H7 (cell line): ENCODE measurements around the gene CORO2B. TPM values are rescaled to one million over a fixed set of nuclear protein-coding genes. Genes with fewer than 3 reads are reported as not detected.

Experiments used
- DNase-seq: peaks from one replicate; pipeline ENCODE4 v3.0.0; 2012
- H3K27me3 ChIP-seq: 2 replicates; pipeline ENCODE4 v1.6.0; 2011; ENCODE audit warnings: mild to moderate bottlenecking, low read length; ENCODE audit not compliant: control insufficient read depth, insufficient read depth
- H3K36me3 ChIP-seq: replicated peaks from 2 replicates; pipeline ENCODE4 v1.5.1; 2011; ENCODE audit warnings: low read length; ENCODE audit not compliant: control insufficient read depth, insufficient read depth
- H3K4me3 ChIP-seq: 2 replicates; pipeline ENCODE4 v1.5.1; 2011; ENCODE audit warnings: low read depth, mild to moderate bottlenecking, control low read depth, low read length, moderate library complexity; ENCODE audit not compliant: insufficient read depth
- total RNA-seq: library from RNA; depleted of rRNA; stranded (reverse); fragments of >200 nt; shearing (Covaris generic); gene quantifications from 2 replicates; pipeline ENCODE4 v1.2.3, GENCODE V29; 2014; rRNA removed

The CORO2B gene, protein sequence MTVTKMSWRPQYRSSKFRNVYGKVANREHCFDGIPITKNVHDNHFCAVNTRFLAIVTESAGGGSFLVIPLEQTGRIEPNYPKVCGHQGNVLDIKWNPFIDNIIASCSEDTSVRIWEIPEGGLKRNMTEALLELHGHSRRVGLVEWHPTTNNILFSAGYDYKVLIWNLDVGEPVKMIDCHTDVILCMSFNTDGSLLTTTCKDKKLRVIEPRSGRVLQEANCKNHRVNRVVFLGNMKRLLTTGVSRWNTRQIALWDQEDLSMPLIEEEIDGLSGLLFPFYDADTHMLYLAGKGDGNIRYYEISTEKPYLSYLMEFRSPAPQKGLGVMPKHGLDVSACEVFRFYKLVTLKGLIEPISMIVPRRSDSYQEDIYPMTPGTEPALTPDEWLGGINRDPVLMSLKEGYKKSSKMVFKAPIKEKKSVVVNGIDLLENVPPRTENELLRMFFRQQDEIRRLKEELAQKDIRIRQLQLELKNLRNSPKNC
- total RNA-seq: 3.8 and 5.4 TPM in 2 replicates

DNA sequence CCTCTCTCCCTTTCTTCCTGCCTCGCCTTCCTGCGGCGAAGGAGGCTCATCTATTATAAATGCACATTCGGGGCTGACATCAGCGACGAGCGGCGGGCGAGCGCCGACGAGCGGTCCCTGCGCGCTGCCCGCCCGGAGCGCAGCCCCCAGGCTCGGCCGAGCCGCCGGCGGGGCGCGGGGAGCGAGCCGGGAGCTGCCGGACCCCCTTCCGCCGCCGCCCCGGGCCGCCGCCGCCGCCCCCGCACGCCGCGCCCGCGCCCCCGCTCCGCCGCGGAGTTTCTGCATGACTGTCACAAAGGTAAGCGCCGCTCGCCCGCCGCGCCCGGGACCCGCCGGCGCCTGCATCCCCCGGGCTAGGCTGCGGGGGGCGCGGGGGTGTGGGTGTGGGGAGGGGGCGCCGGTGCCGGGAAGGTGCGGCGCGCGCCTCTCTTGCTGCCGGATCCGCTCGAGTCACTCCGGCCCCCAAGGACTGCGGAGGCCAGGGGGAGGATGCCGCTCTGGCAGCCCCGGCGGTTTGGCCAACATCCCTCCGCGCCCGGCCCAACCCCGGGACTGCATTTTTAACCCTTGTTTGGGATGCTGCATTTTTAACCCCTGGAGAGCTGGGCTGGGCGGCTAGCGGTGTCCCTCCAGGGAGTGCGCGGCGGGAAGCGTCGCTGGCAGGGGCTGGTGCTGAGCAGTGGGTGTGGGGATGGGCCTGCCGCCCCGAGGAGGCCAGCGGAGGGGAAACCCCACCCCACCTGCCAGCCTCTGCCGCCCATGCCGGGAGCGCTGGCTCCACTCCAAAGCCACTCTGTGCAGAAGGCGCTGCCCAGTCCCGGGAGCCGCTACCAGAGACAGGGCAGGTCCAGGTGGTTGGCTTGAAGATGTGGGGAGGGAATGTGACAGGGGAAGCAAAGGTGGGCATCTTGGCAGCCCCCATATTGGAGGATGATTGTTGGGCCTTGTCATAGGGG lies at the start of gene CORO2B:
Gene CORO2B (plus strand): TSS at position 14 of the 956 bp plus-strand sequence. CDS start 270 bp downstream, at position 284.
- H3K36me3 ChIP-seq: no peaks in the 10 kb centered on the region
- DNase-seq: peak; percentile 92
- H3K4me3 ChIP-seq: peak within 1 kb of the TSS; percentile 59
- H3K27me3 ChIP-seq: peaks cover 26% of the 10 kb centered on the region

DNA sequence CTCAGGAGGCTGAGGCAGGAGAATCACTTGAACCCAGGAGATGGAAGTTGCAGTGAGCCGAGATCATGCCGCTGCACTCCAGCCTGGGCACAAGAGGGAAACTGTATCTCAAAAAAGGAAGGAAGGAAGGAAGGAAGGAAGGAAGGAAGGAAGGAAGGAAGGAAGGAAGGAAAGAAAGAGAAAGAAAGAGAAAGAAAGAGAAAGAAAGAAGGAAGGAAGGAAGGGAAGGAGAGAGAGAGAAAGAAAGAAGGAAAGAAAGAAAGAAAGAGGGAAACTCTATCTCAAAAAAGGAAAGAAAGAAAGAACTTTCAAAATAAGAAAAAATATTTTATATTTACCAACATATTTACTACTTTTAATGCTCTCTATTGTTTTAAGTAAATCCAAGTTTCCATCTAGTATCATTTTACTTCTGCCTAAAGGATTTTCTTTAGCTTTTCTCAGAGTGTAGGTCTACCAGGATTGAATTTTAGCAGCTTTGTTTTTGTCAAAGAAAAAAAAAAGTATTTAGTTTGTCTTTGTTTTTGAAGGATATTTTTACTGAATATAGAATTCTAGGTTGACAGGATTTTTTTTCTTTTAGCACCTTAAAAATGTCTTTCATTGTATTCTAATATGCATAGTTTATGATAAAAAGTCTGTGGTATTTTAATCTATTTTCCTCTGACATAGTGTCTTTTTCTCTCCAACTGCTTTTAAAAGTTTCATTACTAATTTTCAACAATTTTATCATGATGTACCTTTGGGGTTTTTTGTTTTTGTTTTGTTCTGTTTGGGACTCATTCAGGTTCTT lies 47.2 kb upstream of the CORO2B start:
- Histone ChIP-seq H3K27me3 (no peaks in the 10 kb centered on the region), H3K36me3 (no peaks in the 10 kb centered on the region), H3K4me3 (no peak overlapping the region)
- no peak for DNase-seq

DNA sequence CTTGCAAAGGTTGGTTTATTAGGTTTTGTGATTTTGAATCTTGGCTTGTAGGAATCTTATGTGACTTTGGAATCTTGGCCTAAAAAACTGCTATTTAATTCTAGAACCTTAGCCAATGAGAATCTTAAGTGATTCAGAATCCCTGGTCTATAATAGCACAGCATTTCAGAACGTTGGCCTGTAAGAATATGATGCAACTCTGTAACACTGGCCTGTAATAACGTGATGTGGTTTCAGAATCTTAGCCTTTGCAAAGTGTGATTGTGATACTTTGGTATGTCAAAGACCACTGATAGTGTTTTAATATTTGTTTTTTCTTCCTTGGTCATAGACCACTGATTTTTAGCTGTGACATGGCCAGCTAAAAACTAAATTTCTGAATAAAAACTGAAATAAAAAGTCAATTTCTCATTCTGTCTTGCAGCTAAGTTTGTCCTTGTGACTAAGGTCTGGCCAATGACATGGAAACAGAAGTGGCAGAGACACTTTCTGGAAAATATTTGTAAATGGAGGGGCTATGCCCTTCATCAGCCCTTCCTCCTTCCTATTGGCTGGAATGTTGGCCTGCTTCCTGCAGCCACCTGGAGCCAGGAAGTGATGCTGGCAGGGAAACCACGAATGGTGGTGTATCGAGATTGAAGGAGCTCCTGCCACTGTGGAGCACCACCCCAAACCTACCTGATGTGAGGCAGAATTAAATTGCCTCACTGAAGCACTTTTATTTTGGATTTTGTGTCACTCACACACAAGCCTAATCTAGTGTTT lies 42.3 kb upstream of the CORO2B start:
- Histone ChIP-seq H3K4me3 (no peak overlapping the region), H3K36me3 (no peaks in the 10 kb centered on the region), H3K27me3 (no peaks in the 10 kb centered on the region)
- DNase-seq: no peak

DNA sequence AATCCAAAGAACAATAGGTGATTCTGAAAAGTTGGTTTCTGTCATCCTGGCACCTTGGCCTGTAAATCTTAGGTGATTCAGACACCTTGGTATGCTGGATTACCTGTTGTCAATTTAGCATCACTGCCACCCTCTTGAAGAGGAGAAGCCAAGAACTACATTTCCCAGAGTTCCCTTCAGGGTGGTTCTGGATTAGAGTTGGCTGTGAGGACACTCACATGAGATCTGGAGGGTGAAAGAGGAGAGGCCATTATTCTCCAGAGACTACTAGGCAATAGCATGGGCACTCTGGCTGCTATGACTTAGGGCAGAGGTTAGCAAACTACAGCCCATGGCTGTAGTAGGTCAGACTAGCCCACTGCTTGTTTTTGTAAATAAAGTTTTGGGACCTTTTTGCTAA lies 41.7 kb upstream of the CORO2B start:
- DNase-seq: no peak
- Histone ChIP-seq H3K4me3 (no peak overlapping the region), H3K36me3 (no peaks in the 10 kb centered on the region), H3K27me3 (no peaks in the 10 kb centered on the region)

DNA sequence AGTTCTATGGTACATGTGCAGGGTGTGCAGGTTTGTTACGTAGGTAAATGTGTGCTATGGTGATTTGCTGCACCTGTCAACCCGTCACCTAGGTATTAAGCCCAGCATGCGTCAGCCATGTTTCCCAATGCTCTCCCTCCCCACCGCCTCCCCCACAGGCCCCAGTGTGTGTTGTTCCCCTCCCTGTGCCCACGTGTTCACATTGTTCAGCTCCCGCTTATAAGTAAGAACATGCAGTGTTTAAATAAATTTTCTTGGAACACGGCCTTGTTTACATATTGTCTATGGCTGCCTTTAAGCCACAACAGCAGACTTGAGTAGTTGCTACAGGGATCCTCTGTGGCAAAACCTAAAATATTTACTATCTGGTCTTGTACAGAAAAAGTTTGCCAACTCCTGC lies 41.3 kb upstream of the CORO2B start:
- no peak for DNase-seq
- Histone ChIP-seq H3K36me3 (no peaks in the 10 kb centered on the region), H3K27me3 (no peaks in the 10 kb centered on the region), H3K4me3 (no peak overlapping the region)

DNA sequence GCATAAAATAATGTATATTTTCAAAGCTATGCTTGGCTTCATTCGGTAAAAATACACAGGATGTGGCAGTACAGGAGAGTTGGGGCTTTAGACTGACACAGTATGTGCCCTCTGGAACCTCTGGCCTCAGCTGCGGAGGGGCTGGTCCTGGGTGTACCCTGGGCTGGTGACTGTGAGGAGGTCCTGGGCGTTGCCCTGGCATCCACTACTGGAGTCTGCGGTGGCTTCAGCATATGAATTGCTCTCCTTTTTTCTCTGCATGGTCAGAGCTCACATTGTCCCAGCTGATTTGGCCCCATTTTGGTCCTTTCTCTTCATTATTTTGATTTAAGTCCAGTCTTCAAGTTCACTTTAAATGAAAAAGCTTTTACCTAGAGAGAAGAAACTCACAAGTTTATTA lies 40.5 kb upstream of the CORO2B start:
- Histone ChIP-seq H3K36me3 (no peaks in the 10 kb centered on the region), H3K4me3 (no peak overlapping the region), H3K27me3 (no peaks in the 10 kb centered on the region)
- DNase-seq: no peak

DNA sequence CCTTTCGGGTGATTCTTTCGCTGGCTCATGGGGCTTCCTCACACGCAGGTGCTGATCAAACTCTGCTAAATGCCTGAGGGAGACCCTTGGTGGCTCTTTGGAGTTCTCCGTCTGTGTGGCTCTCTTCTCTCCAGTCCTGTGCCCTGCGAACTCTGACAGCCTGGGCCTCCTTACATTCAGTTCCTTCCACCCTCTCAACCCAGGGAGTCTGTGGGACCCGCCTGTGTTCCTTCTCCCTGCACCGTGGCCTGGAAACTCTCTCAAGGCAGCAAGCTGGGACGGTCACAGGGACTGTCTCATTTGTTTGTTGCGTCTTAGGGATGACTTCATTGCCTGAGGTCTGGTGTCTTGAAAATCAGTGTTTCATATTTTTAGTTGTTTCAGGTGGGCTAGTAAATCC lies 37.0 kb upstream of the CORO2B start:
- no peak overlapping the region for H3K4me3 ChIP-seq
- no peak for DNase-seq
- no peaks in the 10 kb centered on the region for H3K36me3 ChIP-seq
- no peaks in the 10 kb centered on the region for H3K27me3 ChIP-seq

DNA sequence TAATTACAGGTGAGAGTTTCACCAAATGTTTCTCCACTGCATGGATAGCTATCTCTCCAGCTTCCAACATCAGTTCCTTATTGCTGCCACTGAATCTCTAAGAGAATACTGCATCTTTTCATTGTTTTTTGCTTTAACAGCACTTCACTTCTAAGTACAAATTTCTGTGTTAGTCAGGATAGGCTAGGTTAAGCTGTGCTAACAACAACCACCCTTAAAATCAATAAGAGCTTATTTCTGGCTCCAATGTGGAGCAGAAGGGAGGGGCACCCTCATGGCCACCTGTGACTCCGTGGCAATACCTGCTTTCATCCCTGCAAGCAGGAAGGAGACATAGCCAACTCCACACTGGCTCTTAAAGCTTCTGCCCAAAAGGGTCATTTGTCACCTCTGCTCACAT lies 36.4 kb upstream of the CORO2B start:
- no peak overlapping the region for H3K4me3 ChIP-seq
- no peaks in the 10 kb centered on the region for H3K27me3 ChIP-seq
- DNase-seq: no peak
- H3K36me3 ChIP-seq: no peaks in the 10 kb centered on the region

DNA sequence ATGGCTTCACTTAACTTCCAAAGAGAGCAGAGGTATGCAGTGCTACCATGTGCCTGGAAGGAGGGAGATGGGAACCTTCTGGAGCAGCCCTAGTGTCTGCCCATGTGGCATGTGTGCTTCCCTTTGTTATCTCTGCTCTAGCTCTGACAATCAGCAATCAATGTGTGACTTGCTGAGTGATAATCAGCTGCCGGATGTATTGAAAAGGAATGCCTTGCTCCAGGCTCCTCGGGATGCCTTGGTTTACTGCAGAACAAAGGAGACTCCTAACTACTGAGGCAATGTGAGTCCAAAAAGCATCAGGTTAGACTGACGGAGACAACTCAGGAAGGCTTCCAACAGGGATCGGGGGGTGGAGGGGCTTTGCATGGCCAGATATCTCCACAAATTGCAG lies 36.0 kb upstream of the CORO2B start:
- DNase-seq: no peak
- H3K27me3 ChIP-seq: no peaks in the 10 kb centered on the region
- no peaks in the 10 kb centered on the region for H3K36me3 ChIP-seq
- H3K4me3 ChIP-seq: no peak overlapping the region

DNA sequence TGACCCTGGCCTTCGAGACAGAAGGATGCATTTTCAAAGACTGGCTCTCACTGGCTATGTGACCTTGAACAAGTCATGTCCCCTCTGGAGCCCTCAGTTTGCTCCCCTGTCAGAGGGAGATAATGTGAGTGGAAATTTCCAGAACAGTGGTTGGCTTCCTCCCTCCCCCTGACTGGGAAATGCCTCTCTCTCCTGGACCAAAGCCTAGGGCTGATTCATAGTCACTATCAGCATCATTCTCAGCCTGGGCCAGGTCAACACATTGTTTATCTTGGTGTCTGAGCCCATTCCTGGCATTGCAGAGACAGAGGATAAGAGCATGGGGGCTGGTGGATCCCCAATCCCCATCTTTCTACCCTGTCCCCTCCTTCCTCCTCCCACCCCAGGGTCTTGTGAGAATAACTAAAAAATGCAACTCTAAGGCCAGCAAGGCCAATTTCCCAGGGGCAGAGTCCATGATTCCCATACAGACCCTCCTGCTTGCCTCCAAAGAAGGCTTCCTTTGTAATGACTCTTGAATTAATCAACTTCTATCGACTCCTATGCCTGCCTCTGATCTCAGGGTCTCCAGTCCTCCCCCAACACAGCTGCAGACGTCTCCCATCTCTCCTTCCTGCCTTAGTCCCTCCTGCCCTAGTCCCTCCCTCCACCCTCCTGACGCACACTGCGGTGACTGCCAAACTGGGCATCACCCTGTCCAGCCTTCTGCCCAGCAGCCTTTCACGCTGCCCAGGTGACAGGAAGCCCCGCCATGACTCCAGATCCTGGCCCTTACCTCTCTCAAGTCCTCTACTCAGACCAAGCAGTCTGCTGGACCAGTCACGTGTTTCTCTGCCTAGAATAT lies 35.4 kb upstream of the CORO2B start:
- no peaks in the 10 kb centered on the region for H3K27me3 ChIP-seq
- no peaks in the 10 kb centered on the region for H3K36me3 ChIP-seq
- no peak overlapping the region for H3K4me3 ChIP-seq
- no peak for DNase-seq

DNA sequence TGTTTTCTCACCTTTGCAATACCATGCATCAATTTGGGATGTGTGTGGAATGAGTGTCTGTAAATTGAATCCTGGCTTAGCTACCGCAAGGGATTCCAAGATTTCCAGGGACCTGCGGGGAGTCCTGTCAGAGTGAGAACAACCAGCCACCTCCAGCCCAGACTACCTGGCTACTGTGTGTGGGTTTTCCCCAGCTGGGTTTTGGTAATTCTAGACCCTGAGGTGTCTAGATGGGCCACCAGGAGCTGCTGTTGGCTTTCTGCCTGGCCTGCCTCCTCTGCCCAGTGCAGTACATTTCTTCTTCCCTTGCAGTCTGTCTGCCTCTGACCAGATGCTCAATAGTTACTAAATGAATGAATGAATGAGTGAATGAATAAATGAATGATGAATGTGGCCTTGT lies 32.5 kb upstream of the CORO2B start:
- Histone ChIP-seq H3K36me3 (no peaks in the 10 kb centered on the region), H3K4me3 (no peak overlapping the region), H3K27me3 (no peaks in the 10 kb centered on the region)
- no peak for DNase-seq

DNA sequence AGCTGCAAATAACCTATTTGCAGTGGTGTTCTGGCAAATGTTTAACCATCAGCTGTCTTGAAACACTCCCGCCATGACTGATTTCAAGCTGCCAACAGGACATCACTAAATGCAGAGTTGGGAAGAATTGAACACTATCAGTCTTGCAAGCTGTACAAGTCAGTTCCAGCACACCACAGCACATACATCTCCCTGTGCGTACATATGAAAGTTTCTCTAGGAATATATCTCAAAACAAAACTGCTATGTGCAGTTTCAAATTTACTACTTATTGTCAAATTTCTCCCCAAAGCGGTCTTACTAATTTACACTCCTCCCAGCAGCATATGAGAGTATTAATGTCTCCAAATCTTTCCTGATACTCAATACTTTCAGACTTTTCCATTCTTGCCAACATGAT lies 30.4 kb upstream of the CORO2B start:
- no peak overlapping the region for H3K4me3 ChIP-seq
- DNase-seq: no peak
- no peaks in the 10 kb centered on the region for H3K36me3 ChIP-seq
- H3K27me3 ChIP-seq: no peaks in the 10 kb centered on the region

DNA sequence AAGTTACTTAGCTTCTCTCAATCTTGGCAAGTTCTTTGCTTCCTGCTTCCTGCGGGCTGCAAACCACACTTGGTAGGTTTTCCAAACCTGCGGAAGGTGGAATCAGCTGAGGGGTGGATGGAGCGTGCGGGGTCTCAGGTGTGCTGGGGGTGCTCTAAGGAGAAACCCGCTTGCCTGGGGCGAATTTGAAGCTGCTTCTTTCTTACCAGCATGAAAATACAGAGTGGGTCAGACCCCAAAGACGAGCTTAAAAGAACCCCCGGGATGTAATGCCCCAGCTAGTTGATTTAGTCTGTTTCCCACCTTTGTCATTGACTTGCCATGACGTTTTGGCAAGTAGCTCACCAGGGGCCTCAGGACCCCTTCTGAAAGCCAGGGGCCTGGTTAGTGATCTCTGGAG lies 28.8 kb upstream of the CORO2B start:
- Histone ChIP-seq H3K36me3 (no peaks in the 10 kb centered on the region), H3K4me3 (no peak overlapping the region), H3K27me3 (no peaks in the 10 kb centered on the region)
- no peak for DNase-seq
